NB4 (cell line): ENCODE measurements around the gene UVRAG.

Experiments
- DNase-seq: peaks from one replicate; pipeline ENCODE4 v3.0.0; 2010; ENCODE audit warnings: low read depth
- H3K4me3 ChIP-seq: one replicate; pipeline ENCODE4 v1.5.1; 2011; ENCODE audit warnings: mild to moderate bottlenecking, low read depth, low read length, moderate library complexity
- MYC ChIP-seq: IDR thresholded peaks from 2 replicates; pipeline ENCODE4 v1.6.1; 2011; ENCODE audit warnings: low read depth, low read length
- POLR2A ChIP-seq: IDR thresholded peaks from 2 replicates; pipeline ENCODE4 v1.6.1; 2011; ENCODE audit warnings: mild to moderate bottlenecking; ENCODE audit not compliant: insufficient read length; ENCODE audit errors: extremely low read depth
- TF ChIP-seq, protein P1 (sequence below): IDR thresholded peaks from 2 replicates; pipeline ENCODE4 v1.6.1; 2011; ENCODE audit warnings: low read depth, low read length
- TF ChIP-seq, protein P2 (sequence below): IDR thresholded peaks from one replicate; pipeline ENCODE4 v1.5.1; 2012; ENCODE audit warnings: low read depth, low read length

The UVRAG gene

DNA sequence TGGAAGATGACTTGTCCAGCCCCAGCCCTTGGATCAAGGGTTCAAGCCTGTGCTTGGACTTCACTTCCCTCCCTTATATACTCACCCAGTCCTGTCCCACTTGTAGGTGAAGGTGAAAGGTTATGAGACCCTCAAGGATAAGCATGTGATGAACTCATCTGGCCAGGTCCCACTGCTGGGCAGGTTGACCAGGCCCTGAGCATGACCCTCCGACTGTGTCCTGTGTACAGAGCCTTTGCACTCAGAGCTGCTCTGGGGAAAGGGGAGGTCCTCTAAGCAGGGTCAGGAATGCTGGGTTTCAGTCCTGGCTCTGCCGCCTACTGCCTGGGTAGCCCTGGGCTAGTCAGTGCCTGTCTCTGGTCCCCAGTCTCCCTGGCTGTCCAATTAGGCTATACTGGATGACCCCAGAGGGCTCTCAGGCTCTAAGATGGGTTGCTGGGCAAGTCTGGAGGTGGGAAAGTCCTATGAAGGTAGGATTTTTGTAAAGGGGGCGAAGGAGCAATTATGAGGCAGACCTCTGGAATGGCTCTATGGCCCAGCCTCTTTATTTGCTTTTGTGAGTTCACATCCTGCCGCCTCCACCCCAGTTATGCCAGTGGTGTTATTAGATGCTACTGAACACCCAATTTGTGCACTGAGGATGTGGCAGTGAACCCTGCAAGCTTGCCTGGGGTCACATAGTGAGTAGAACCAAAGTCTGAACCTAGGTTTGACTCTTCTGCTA lies 32.3 kb upstream of the UVRAG start:
- no peak for DNase-seq
- H3K4me3 ChIP-seq: no peak overlapping the region

DNA sequence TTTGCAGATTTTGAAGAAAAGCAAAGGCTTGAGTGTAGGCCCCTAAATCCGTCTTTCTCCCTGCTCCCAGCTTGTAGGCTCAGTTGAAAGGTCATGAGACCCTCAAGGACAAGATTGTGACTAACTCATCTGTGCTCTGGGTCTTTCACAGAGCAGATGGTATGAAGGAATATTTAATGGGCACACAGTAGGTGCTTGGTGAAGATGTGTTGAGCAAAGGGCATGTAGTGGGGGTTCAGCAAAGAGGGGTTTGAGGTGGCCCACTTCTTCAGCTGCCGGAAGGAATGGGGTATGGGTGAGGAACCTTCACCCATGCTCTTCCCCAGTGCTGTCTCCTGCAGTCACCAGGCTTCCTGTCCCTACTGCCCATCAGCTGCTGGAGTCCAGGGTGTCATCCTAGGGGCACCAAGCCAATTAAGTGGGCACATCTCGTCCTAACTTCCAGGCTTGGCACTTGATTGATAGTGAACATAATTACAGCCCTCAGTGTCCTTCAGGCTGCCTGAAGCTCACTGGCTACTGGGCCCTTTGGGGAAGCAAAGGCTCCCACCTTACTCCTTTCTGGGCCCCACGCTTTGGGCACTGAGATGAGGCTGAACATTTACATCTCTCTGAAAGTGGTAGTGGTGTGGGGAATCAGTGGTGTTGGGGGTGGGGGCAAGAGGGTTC lies 31.5 kb upstream of the UVRAG start:
- no peak overlapping the region for H3K4me3 ChIP-seq
- DNase-seq: no peak
- TF ChIP-seq MYC (no peak), POLR2A (no peak)
- TF ChIP-seq, protein P1, sequence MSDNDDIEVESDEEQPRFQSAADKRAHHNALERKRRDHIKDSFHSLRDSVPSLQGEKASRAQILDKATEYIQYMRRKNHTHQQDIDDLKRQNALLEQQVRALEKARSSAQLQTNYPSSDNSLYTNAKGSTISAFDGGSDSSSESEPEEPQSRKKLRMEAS: no peak
- TF ChIP-seq, protein P2, sequence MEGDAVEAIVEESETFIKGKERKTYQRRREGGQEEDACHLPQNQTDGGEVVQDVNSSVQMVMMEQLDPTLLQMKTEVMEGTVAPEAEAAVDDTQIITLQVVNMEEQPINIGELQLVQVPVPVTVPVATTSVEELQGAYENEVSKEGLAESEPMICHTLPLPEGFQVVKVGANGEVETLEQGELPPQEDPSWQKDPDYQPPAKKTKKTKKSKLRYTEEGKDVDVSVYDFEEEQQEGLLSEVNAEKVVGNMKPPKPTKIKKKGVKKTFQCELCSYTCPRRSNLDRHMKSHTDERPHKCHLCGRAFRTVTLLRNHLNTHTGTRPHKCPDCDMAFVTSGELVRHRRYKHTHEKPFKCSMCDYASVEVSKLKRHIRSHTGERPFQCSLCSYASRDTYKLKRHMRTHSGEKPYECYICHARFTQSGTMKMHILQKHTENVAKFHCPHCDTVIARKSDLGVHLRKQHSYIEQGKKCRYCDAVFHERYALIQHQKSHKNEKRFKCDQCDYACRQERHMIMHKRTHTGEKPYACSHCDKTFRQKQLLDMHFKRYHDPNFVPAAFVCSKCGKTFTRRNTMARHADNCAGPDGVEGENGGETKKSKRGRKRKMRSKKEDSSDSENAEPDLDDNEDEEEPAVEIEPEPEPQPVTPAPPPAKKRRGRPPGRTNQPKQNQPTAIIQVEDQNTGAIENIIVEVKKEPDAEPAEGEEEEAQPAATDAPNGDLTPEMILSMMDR: no peak

More for the DNA sequence above, 32.3 kb upstream of the UVRAG start:
- TF ChIP-seq POLR2A (no peak), MYC (no peak)
- TF ChIP-seq, protein P1: no peak
- TF ChIP-seq, protein P2: no peak

DNA sequence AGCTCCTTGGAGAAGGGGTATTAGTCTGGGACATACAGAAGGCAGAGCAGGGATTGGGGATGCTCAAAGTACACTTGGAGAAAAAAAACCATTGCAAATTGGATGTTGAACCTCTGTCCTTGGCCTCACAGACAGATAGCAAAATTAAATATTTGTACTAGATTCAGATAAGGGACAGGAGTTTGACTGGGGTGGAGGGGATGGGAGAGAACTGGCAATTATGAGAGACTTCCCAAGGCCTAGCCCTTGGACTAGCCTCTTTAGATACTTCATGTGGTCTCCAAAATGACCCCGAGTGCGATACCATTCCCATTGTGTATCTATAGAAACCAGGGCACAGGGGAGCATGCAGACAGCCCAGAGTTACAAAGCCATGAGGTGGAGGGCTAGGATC lies 30.9 kb upstream of the UVRAG start:
- no peak for TF ChIP-seq MYC
- TF ChIP-seq, protein P1: no peak
- TF ChIP-seq POLR2A: no peak
- TF ChIP-seq, protein P2: no peak

DNA sequence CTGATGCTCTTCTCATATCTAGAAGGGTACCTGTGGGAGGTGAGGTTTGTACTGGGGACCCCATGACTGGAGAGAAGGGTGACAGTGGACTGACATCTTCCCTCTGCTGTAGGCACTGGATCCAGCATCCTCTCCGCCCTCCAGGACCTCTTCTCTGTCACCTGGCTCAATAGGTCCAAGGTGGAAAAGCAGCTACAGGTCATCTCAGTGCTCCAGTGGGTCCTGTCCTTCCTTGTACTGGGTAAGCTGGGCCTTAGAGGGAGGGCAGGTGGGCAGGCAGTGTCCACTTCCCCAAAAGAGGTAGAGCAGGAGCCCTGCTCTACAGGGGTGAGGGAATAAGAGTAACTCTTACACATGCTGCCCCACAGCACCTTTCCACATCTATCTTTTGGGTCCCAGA lies 30.5 kb upstream of the UVRAG start:
- DNase-seq: no peak
- no peak overlapping the region for H3K4me3 ChIP-seq
- TF ChIP-seq POLR2A (no peak), MYC (no peak)
- TF ChIP-seq, protein P1: no peak
- TF ChIP-seq, protein P2: no peak

More for the DNA sequence above, 30.9 kb upstream of the UVRAG start:
- no peak overlapping the region for H3K4me3 ChIP-seq
- DNase-seq: no peak

DNA sequence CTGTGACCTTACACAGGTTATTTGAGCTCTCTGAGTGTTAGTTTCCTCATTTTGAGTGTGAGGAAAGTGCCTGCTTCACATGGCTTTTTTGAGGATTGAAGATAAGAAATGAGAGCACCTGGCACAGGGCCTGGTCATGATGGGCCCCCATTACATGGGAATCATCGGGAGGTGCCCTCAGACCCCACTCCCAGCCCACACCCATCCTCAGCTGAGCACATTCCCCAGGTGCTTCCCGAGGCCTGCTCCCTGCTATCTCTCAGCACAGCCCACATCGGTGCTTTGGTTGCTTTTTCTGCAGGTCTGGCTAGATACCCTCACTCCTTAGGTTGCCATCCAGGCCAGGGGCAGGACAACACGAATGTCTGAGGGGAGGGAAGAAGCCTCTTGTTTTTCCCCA lies 29.8 kb upstream of the UVRAG start:
- no peak overlapping the region for H3K4me3 ChIP-seq
- TF ChIP-seq, protein P1: no peak
- TF ChIP-seq, protein P2: no peak
- TF ChIP-seq MYC (no peak), POLR2A (no peak)
- DNase-seq: no peak
